PC-3 (cell line): Measurements from ENCODE around the gene PIGM. TPM values are rescaled to one million over a fixed set of nuclear protein-coding genes. Genes with fewer than 3 reads are reported as not detected.

Experiments
- ATAC-seq: fragments of 200-7000 bp; cut with Tn5 transposase; 2 replicates; pipeline ENCODE4 v1.9.1; 2020; ENCODE audit warnings: mild to moderate bottlenecking, moderate library complexity
- BruUV-seq: library from RNA; stranded (reverse); fragments of 400-500 nt; replicated peaks from 2 replicates; lab custom pipeline; 2021; lab: Mats Ljungman, UMichigan
- CTCF ChIA-PET: fragments of 300-600 bp; sonication (Branson Sonifier 250); formaldehyde crosslinking; loops from one replicate; lab custom pipeline; 2022; ENCODE audit warnings: antibody characterized with exemption; lab: Charles Lee
- POLR2A ChIA-PET: fragments of 300-600 bp; sonication (Branson Sonifier 250); formaldehyde crosslinking; loops from one replicate; lab custom pipeline; 2022; ENCODE audit warnings: antibody characterized with exemption; ENCODE audit not compliant: unreplicated experiment; lab: Charles Lee
- DNase-seq: peaks from one replicate; pipeline ENCODE4 v3.0.0-alpha.2; 2015
- H2AFZ ChIP-seq: fragments of 300-600 bp; sonication (generic); 2 replicates; pipeline ENCODE4 v1.6.0; 2016; ENCODE audit warnings: antibody characterized with exemption, low read length
- H3F3A ChIP-seq: fragments of 300-600 bp; sonication (generic); one replicate; pipeline ENCODE4 v1.6.0; 2017; ENCODE audit warnings: antibody characterized with exemption, low read length, control low read depth, mild to moderate bottlenecking; ENCODE audit not compliant: unreplicated experiment
- H3K27ac ChIP-seq: fragments of 300-600 bp; sonication (generic); 2 replicates; pipeline ENCODE4 v1.5.1; 2016; ENCODE audit warnings: mild to moderate bottlenecking, low read length
- H3K27me3 ChIP-seq: fragments of 300-600 bp; sonication (generic); 2 replicates; pipeline ENCODE4 v1.6.1; 2016; ENCODE audit warnings: low read length, mixed read lengths
- H3K36me3 ChIP-seq: fragments of 300-600 bp; sonication (generic); 2 replicates; pipeline ENCODE4 v1.6.1; 2016; ENCODE audit warnings: low read depth, mixed run types, low read length, mixed read lengths
- H3K4me1 ChIP-seq: fragments of 300-600 bp; sonication (generic); 2 replicates; pipeline ENCODE4 v1.5.1; 2016; ENCODE audit warnings: low read length; ENCODE audit not compliant: insufficient read depth
- H3K4me2 ChIP-seq: fragments of 300-600 bp; sonication (generic); 2 replicates; pipeline ENCODE4 v1.6.0; 2016; ENCODE audit warnings: low read length
- H3K4me3 ChIP-seq: fragments of 300-600 bp; sonication (generic); 2 replicates; pipeline ENCODE4 v1.5.1; 2016; ENCODE audit warnings: mild to moderate bottlenecking, low read length, mixed read lengths
- H3K79me2 ChIP-seq: fragments of 300-600 bp; sonication (generic); 2 replicates; pipeline ENCODE4 v1.6.1; 2017; ENCODE audit warnings: low read length, mixed read lengths
- H3K9ac ChIP-seq: fragments of 300-600 bp; sonication (generic); 2 replicates; pipeline ENCODE4 v1.6.0; 2016; ENCODE audit warnings: mild to moderate bottlenecking, low read length
- H3K9me2 ChIP-seq: fragments of 300-600 bp; sonication (generic); replicated peaks from 2 replicates; pipeline ENCODE4 v1.6.1; 2016; ENCODE audit warnings: mixed run types, low read length, mixed read lengths
- H3K9me3 ChIP-seq: fragments of 300-600 bp; sonication (generic); 2 replicates; pipeline ENCODE4 v1.6.1; 2016; ENCODE audit warnings: low read length, mixed read lengths
- H4K20me1 ChIP-seq: fragments of 300-600 bp; sonication (generic); 2 replicates; pipeline ENCODE4 v1.6.1; 2016; ENCODE audit warnings: low read length, mixed read lengths
- EZH2 ChIP-seq: fragments of 300-600 bp; sonication (generic); IDR thresholded peaks from one replicate; pipeline ENCODE4 v1.6.1; 2017; ENCODE audit warnings: antibody characterized with exemption, mild to moderate bottlenecking, low read length; ENCODE audit not compliant: unreplicated experiment
- EZH2phosphoT487 ChIP-seq: fragments of 300-600 bp; sonication (generic); IDR thresholded peaks from 2 replicates; pipeline ENCODE4 v1.6.1; 2018; ENCODE audit warnings: mild to moderate bottlenecking, antibody characterized with exemption, low read length, borderline replicate concordance
- intact Hi-C: fragments of 100-400 bp; cut with micrococcal nuclease; formaldehyde crosslinking; loops from 2 replicates; pipeline ENCODE4 v1.9.0; 2023
- total RNA-seq: library from RNA; depleted of rRNA; stranded (reverse); fragments of >200 nt; gene quantifications from 2 replicates; pipeline ENCODE4 v1.2.3, GENCODE V29; 2014
- TF ChIP-seq, protein P1 (sequence below): fragments of 300-600 bp; sonication (generic); conservative IDR thresholded peaks from 2 replicates; pipeline ENCODE4 v1.5.1; 2017; ENCODE audit warnings: antibody characterized with exemption, low read depth, mild to moderate bottlenecking, low read length

PIGM gene
- total RNA-seq, 1 experiment from 2014 or later: 6.9 TPM

DNA sequence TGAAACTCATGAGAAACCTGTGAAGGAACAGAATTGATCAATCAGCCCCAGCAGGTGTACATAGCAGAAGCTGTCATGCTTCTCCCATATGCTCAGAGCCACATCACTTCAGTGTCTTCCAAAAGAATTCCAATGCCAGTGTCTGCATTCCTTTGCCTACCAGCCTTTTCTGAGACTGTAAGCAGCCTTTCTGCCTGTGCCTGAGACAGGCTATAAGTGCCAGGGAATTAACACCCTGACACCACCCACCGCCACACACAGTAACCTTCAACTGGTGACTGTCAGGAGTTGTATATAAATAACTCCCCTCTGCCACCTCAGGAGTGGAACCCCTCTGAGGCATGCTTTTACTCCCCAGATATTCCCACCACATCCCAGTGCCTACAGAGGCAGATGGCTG lies 39.6 kb downstream of the PIGM start:
- TF ChIP-seq, protein P1, sequence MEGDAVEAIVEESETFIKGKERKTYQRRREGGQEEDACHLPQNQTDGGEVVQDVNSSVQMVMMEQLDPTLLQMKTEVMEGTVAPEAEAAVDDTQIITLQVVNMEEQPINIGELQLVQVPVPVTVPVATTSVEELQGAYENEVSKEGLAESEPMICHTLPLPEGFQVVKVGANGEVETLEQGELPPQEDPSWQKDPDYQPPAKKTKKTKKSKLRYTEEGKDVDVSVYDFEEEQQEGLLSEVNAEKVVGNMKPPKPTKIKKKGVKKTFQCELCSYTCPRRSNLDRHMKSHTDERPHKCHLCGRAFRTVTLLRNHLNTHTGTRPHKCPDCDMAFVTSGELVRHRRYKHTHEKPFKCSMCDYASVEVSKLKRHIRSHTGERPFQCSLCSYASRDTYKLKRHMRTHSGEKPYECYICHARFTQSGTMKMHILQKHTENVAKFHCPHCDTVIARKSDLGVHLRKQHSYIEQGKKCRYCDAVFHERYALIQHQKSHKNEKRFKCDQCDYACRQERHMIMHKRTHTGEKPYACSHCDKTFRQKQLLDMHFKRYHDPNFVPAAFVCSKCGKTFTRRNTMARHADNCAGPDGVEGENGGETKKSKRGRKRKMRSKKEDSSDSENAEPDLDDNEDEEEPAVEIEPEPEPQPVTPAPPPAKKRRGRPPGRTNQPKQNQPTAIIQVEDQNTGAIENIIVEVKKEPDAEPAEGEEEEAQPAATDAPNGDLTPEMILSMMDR: no peak
- no peak for TF ChIP-seq EZH2
- no peak for TF ChIP-seq EZH2phosphoT487
- ChIA-PET CTCF (interaction anchor here (0.8 kb wide), 1 partner anchor 16 kb away, joined by 5 read pairs; no protein-coding TSS in a partner anchor), POLR2A (no interaction called here)
- Histone ChIP-seq H3K4me1 (peaks cover 30% of the 10 kb centered on the region), H3K4me2 (peak overlapping the region; percentile 55; the same call in 1 of the 2 replicates), H4K20me1 (no peaks in the 10 kb centered on the region), H3K9me3 (no peaks in the 10 kb centered on the region), H3K4me3 (no peak overlapping the region), H3K27me3 (no peaks in the 10 kb centered on the region), H3K9me2 (0 out of 2 replicates have a peak, but pooled peaks cover 4% of the 10 kb centered on the region), H3K27ac (0 out of 2 replicates have a peak overlapping the region, but pooled peaks have one; percentile 25), H2AFZ (no peak overlapping the region), H3K36me3 (no peaks in the 10 kb centered on the region), H3F3A (no peaks in the 10 kb centered on the region), H3K9ac (no peak overlapping the region), H3K79me2 (no peaks in the 10 kb centered on the region)
- BruUV-seq: no TSS peak
- ATAC-seq (no peak), DNase-seq (no peak)
- intact Hi-C loops: no loop called here

DNA sequence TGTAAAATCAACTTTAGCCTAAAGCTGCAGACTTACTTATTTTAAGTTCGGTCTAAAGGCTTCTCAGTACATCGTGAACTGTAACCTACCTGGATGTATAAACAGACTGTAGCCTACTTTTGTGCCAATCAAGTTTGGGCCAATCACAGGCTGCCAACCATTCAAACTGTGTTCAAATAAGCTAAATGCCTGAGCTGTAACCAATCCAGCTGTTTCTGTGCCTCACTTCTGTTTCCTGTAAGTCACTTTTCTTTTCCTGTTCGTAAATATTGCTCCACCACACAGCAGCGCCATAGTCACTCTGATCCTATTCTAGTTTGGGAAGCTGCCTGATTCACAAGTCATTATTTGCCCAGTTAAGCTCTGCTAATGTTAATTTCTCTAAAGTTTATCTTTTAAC lies 40.3 kb downstream of the PIGM start:
- POLR2A ChIA-PET: interaction anchor here (0.6 kb wide), 1 partner anchor 75 kb away, joined by 4 read pairs; no protein-coding TSS in a partner anchor
- no peaks in the 10 kb centered on the region for H3K36me3 ChIP-seq
- H3K79me2 ChIP-seq: no peaks in the 10 kb centered on the region
- TF ChIP-seq EZH2phosphoT487 (no peak), EZH2 (no peak)
- TF ChIP-seq, protein P1: no peak
- no peaks in the 10 kb centered on the region for H3K27me3 ChIP-seq
- no peaks in the 10 kb centered on the region for H3K9me3 ChIP-seq
- H3K27ac ChIP-seq: peak overlapping the region; percentile 25
- intact Hi-C loops: no loop called here
- peak overlapping the region; percentile 34 for H3K4me3 ChIP-seq
- no TSS peak for BruUV-seq
- CTCF ChIA-PET: interaction anchor here (0.8 kb wide), 1 partner anchor 16 kb away, joined by 5 read pairs; no protein-coding TSS in a partner anchor
- no peaks in the 10 kb centered on the region for H3F3A ChIP-seq
- peaks cover 26% of the 10 kb centered on the region for H3K4me1 ChIP-seq
- DNase-seq (peak; percentile 76), ATAC-seq (peak; percentile 61)
- H3K9me2 ChIP-seq: 0 out of 2 replicates have a peak, but pooled peaks cover 4% of the 10 kb centered on the region
- H4K20me1 ChIP-seq: no peaks in the 10 kb centered on the region
- H2AFZ ChIP-seq: peak overlapping the region; percentile 64
- H3K4me2 ChIP-seq: peak overlapping the region; percentile 55
- H3K9ac ChIP-seq: no peak overlapping the region

DNA sequence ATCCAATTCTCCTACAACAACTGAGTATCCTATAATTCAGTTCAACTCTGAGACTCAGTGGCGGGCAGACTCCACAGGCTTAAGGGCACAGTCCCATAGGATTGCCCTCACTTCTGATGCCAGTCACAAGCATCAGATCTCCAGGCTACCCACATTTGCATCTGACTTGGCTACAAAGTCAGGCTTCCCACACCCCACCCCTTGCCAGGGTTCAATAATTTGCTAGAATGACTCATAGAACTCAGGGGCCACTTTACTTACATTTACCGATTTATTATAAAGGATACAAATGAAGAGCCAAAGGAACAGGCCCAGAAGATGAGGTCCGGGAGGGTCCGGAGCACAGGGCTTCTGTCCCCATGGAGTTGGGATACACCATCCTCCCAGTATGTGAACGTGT lies 41.8 kb downstream of the PIGM start:
- BruUV-seq: no TSS peak
- Histone ChIP-seq H2AFZ (no peak overlapping the region), H3K9me3 (no peaks in the 10 kb centered on the region), H4K20me1 (no peaks in the 10 kb centered on the region), H3K9ac (no peak overlapping the region), H3K4me3 (no peak overlapping the region), H3F3A (no peaks in the 10 kb centered on the region), H3K4me2 (no peak overlapping the region), H3K27me3 (no peaks in the 10 kb centered on the region), H3K9me2 (0 out of 2 replicates have a peak, but pooled peaks cover 8% of the 10 kb centered on the region), H3K27ac (no peak overlapping the region), H3K36me3 (no peaks in the 10 kb centered on the region), H3K4me1 (peaks cover 19% of the 10 kb centered on the region), H3K79me2 (no peaks in the 10 kb centered on the region)
- TF ChIP-seq EZH2: no peak
- TF ChIP-seq, protein P1: no peak
- no peak for TF ChIP-seq EZH2phosphoT487
- DNase-seq: no peak
- intact Hi-C loops: no loop called here
- ChIA-PET POLR2A (no interaction called here), CTCF (no interaction called here)
- ATAC-seq: no peak
